GM20000 (cell line): ENCODE data around the gene IDH1.

Experiments
- DNase-seq: peaks from one replicate; pipeline ENCODE4 v3.0.0; 2012; ENCODE audit warnings: low spot score
- CTCF ChIP-seq: IDR thresholded peaks from 2 replicates; pipeline ENCODE4 v1.5.1; 2012; ENCODE audit warnings: mild to moderate bottlenecking, control low read depth; ENCODE audit errors: extremely low read depth, missing control alignments

IDH1 gene

DNA sequence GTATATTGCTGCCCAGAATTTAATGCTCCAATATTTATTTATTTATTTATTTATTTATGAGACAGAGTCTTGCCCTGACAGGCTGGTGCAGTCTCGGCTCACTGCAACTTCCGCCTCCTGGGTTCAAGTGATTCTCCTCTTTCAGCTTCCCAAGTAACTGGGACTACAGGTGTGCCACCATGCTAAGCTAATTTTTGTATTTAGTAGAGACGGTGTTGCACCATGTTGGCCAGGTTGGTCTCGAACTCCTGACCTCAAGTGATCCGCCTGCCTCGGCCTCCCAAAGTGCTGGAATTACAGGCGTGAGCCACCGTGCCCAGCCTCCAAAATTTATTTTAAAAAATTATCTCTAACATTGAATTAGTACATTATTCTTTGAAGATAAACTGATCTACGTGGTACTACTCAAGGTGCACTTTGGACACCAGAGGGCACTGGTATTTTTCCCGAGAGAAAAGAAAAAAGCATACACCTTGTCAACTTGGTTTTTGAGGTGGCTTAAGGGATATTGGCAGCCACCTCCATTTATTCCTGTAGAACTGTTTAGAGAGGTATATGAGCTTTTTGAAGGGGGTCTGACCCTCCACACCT lies 1.4 kb upstream of the IDH1 start:
- TF ChIP-seq CTCF, result no peak
- DNase-seq, result peak; percentile 25

- DNase-seq, result no peak
- TF ChIP-seq CTCF, result no peak
These were observed 761 bp upstream of the IDH1 start for GRCh38 chr2:208255557-208256106.

DNA sequence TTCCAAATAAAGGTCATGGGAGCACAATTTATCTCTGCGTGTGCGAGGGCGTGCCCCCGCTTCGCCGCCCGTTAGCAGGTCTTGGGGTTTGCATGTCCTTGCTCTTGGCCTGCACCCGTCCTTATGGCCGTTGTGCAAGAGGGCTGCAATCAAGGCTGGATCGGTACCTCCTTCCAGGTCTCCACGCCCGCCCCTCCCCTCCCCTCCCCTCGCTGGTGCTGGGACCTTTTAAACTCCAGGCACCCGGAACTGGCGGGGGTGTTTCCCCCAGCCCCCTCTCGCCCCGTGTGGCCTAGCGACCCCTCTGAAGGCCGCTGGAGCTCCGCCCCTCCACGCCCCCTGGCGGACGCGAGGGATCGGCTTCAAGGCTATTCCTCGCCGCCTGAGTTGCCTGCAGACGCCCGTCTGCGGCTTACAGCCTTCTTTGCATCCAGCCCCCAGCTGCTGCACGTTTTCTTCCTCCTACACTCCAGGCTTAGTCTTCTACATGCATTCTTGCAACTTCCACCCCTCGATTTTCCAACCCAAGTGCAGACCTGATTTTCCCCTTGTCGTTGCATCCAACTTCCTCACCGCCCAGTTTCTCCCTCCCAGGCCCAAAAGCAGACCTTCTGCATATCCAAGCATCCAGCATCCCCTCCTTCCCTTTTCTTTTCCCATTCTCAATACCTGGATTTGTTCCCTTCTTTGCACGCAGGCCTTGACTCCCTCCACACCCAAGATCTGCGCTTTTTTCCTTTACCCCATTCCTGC lies 577 bp downstream of the IDH1 start:
- DNase-seq, result peak; percentile 86
- TF ChIP-seq CTCF, result peak; percentile 66

- no peak for DNase-seq
- TF ChIP-seq CTCF, result no peak
These were observed 1.2 kb downstream of the IDH1 start for GRCh38 chr2:208253600-208254117.

- DNase-seq, result no peak
- TF ChIP-seq CTCF, result no peak
These were observed 2.0 kb downstream of the IDH1 start for GRCh38 chr2:208252716-208253492.

GRCh38 chr2:208251098-208251497 lies 3.8 kb downstream of the IDH1 start:
- DNase-seq, result no peak
- no peak for TF ChIP-seq CTCF
